Measurements from ENCODE around the gene RBM43.

Gene RBM43

GRCh38 chr2:151207100-151207499 lies 54.6 kb downstream of the RBM43 start:
- DNase-seq = no peak

- no peak for DNase-seq
These were observed 55.2 kb downstream of the RBM43 start for GRCh38 chr2:151206446-151206968.

GRCh38 chr2:151205571-151205970 lies 56.1 kb downstream of the RBM43 start:
- DNase-seq = no peak

- DNase-seq = no peak
These were observed 56.9 kb downstream of the RBM43 start for GRCh38 chr2:151204756-151205155.

GRCh38 chr2:151200844-151201243 lies 60.8 kb downstream of the RBM43 start:
- no peak for DNase-seq

- DNase-seq = no peak
These were observed 61.4 kb downstream of the RBM43 start for GRCh38 chr2:151200277-151200676.

GRCh38 chr2:151198645-151199044 lies 63.0 kb downstream of the RBM43 start:
- DNase-seq = no peak
